HL-60/S4 (cell line): Measurements from ENCODE around the gene TCTN1.

Experiments used
- in situ Hi-C: fragments of 300-500 bp; cut with MboI; formaldehyde crosslinking; loops from 2 replicates; pipeline ENCODE4 v1.14.3; 2022; ENCODE audit warnings: low sequenced_read_pairs

Gene TCTN1

DNA sequence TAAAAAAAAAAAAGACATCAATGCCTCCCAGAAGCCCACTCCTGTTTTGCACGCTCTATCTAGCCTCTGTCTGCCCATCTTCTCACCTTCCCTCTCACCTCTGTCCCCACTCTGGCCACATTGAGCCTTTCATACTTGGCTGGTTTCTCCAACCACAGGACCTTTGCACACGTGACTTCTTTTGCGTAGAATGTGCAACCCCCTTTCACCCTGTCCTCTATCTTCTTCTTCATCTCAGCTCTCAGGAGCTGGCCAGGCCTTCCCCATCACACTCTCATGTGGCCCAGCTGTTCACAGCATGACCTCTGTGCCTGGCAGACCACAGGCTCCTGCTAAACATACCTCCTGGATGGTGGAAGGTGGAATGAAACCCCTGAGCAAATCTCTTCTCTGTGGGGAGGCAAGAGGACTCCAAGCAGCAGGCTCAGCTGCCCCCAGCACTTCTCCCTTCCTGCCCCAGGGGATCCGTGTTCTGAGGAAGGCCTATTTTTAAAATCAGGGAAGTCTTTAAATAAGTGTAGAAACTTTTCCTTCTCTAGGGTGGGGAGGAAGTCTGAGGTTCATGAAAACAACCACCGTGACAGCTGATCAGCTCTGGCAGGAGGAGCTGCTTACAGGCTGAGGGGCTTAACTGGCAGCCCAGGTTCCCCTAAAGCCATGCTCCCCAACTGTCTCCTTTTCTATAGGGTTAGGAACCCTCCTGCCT is 63.4 kb downstream of the TCTN1 start:
- in situ Hi-C loops = no loop called here

GRCh38 chr12:110677982-110678381 is 64.1 kb downstream of the TCTN1 start:
- in situ Hi-C loops = no loop called here

DNA sequence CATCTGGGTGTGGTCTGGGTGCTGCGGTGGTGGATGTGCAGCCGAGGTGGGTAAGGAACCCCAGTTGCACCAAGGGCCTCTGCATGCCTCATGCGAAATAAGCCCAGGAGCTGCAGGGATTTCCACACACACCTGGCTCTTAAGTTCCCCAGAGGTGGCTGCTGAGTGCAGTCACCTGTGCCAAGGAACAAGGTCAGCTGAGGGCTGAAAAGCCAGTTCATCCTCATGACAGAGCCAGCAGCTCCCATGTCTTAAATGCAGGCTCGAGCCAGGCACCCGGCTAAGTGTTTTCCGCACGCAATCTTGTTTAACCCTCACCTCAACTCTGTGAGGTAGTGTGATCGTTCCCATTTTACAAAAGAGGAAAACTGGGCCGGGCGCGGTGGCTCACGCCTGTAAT is 65.3 kb downstream of the TCTN1 start:
- in situ Hi-C loops = no loop called here

DNA sequence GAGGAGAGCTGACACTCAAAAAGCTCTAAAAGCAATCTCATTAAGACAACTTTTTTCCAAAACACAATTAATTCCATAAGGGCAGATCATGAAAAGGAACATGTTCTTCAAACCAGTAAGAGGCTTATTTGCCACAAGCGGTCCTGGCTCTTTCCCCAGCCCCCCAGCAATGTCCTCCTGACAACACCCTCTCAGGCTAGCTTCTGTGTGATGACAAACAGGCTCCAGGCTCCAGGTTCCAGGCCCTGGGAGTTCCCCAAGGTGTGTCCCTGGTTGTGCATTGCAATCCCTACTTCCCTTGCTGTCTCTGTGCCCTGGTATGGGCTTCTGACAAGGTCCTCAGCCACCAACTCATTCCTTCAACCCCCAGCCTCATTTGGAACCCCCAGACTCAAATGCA is 66.1 kb downstream of the TCTN1 start:
- in situ Hi-C loops = no loop called here

- in situ Hi-C loops = no loop called here
Observed at GRCh38 chr12:110683888-110684287, 70.0 kb downstream of the TCTN1 start.

DNA sequence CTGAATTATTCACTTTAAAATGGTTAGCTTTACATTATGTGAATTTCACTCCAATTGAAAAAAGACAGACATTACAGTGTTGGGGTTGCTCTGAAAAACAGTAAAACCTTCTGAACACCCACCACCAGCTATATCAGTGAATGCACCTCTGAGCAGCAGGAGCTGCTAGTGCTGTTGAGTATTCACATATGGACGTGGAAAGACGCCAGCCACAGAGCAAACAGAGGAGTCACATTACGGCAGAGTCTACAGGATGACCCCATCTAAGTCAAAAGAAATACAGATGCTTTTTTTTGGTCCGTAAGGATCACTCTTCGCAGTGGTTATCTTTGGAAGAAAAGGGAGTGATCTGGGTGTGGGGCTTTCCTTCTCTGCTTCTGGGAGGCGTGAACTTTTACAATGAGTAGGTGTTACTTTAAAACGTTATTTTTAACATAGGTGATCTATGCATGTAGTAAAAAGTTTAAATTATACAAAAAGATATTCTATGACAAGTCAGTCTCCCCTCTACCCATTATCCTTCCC is 70.4 kb downstream of the TCTN1 start:
- in situ Hi-C loops = no loop called here

DNA sequence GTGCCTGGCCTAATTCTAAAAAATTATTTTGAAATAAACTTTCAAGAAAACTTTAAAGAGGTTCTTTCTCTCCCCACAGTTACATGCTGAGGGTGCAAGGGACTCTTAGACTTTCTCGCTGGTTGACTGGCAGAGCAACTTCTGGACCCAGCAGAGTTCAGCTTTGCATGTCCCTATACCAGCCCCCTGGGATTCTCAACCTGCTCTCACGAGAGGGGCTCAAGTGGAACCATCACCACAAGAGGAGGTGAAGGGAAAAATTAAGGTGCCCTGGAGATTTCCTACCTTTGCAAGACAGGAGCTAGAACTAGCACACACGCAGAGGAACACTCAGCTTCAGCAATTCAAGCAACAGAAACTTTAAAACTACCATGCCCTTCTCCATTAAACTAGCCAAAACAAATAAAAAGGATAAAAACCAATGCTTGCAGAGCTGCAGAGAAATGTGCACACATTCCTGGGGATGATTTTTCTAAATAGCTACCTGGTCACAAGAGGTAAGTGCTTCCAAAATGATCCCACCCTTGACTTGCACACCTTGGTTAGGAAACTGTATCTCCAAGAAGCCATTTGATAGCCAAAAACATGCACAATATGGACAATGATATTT is 72.5 kb downstream of the TCTN1 start:
- in situ Hi-C loops = no loop called here

GRCh38 chr12:110687396-110688169 is 73.7 kb downstream of the TCTN1 start:
- in situ Hi-C loops = no loop called here

GRCh38 chr12:110688446-110689280 is 74.7 kb downstream of the TCTN1 start, which contains the start of gene HVCN1:
HVCN1 (minus strand) TSS chr12:110689115; CDS start chr12:110683245, 5,870 bp downstream.
- in situ Hi-C loops = no loop called here

DNA sequence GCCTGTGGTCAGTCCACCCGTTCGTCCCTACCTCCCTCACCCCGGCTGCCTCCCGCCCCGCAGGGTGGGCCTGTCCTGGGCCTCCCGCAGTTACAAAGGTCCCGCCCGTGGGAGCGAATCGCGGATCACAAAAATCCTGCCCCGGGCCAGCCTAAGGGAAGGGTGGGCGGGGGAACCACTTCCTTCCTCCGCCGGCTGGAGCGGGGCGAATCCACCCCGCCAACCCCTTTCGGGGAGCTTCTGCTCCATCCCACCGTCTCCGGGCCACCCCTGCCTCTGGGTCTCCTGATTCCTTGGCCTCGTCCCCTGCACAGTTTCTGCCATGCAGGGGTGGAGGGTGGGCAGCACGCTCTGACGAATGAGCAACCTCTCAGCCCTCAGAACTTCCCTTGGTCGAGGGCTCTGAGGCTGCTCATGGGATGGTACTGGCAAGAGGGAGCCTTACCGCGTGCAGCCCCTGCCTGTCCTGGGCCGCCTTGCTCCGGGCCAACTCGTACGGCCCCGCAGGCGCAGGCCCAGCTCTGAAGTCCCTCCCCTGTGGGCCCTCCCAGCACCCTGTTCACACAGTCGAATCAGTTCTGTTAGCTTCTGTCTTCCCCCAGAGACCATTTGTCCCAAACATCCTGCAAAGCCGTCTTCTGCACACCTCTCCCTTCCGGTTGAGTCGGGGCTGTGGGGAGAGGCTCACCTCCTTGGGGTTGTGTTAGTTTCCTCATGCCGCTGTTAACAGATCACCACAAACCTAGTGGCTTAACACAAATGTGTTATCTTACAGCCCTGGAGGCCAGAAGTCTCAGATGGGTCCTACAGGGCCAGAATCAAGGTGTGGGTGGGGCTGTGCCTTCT is 75.6 kb downstream of the TCTN1 start:
- in situ Hi-C loops = loop anchor here (10.0 kb wide), 1 partner anchor 75 kb away; the partner anchor contains the start of gene TCTN1

DNA sequence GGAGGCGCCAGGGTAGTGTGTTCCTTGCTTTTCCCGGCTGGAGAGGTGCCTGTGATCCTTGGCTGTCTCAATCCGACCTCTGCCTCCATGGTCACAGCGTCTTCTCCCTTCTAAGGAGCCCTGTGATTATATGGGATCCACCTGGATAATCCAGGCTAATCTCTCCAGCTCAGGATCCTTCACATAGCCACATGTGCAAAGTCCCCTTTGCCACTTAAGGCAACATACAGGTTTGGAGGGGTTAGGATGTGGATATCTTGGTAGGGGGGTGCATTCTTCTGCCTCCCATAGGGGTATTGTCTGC is 76.2 kb downstream of the TCTN1 start:
- in situ Hi-C loops = loop anchor here (10.0 kb wide), 1 partner anchor 75 kb away; the partner anchor contains the start of gene TCTN1

GRCh38 chr12:110693731-110694130 is 79.8 kb downstream of the TCTN1 start:
- in situ Hi-C loops = loop anchor here (10.0 kb wide), 1 partner anchor 79 kb away; the partner anchor contains the start of gene TCTN1

DNA sequence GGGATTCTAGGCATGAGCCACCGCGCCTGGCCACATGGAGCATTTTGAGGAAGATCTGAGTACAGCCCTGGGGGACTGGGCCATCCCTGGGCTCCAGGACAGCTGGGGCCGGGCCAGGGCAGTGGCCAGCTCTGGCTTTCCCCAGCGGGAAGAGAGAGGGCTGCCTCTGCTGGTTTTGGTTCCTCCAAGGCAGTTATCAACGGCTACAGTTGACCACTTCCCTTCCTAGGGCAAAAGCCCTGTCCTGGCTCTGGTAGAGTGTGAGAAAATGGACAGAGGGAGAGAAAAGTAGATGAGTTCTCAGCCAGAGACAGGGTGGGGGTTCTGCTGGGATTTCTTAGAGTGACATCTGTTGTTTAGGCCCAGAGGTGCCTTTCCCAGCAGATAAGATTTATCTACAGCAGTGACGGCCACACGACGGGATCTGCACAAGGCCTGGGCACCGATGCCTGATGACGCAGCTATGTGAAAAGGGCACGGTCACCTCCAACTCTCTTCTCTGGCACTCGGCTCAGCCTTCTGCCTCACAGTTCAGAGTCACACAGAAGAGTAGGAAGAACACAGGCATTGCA is 80.5 kb downstream of the TCTN1 start:
- in situ Hi-C loops = loop anchor here (10.0 kb wide), 1 partner anchor 80 kb away; the partner anchor contains the start of gene TCTN1

DNA sequence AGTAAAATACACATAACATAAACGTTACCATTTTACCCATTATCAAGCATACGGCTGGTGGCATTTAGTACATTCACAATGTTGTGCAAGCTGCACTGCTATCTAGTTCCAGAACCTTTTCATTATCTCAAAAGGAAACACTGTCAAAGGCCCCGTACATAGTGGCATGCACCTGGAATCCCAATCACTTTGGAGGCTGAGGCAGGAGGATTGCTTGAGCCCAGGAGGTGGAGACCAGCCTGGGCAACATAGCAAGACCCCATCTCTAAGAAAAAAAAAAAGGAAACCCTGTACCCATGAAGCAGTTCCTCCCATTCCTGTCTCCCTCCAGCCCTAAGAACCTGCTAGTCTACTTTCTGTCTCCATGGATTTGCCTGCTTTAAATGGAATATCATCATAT is 82.4 kb downstream of the TCTN1 start:
- in situ Hi-C loops = loop anchor here (10.0 kb wide), 1 partner anchor 81 kb away; the partner anchor contains the start of gene TCTN1

DNA sequence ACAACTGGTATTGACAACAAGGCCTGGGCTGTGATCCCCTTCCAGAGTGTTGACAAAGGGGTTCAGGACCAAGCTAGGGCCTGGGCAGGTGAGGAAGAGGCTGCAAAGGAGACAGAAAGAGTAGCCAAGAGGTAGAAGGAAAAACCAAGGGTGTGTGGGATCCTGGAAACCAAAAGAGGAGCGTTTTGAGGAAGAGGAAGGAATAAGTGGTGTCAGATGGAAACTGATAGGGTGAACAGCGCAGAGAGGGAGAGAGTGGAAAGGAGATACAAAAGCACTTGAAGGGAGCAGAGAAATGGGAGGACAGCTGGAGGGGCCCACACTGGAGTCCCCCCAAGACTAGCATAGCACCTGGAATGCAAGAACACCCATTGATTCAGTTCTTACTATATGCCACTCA is 83.3 kb downstream of the TCTN1 start:
- in situ Hi-C loops = loop anchor here (10.0 kb wide), 1 partner anchor 82 kb away; the partner anchor contains the start of gene TCTN1

- in situ Hi-C loops = loop anchor here (10.0 kb wide), 1 partner anchor 84 kb away; the partner anchor contains the start of gene TCTN1
Observed at GRCh38 chr12:110698171-110698902, 84.4 kb downstream of the TCTN1 start.
